Right lobe of liver (tissue), 4 donors: ENCODE measurements around the gene GTF2I.

Experiments
- CTCF ChIP-seq, 4 donors: fragments of 200-600 bp in 3 of 4; fragments of 450-650 bp in 1 of 4; IDR thresholded peaks; one replicate each; pipeline versions ENCODE4 v1.5.1 to v1.8.0; 2016 to 2022; ENCODE audit warnings: antibody characterized with exemption in 4 of 4, mild to moderate bottlenecking in 2 of 4
- POLR2A ChIP-seq: fragments of 450-650 bp; IDR thresholded peaks from one replicate; pipeline ENCODE4 v1.6.1; 2017; ENCODE audit warnings: antibody characterized with exemption, mild to moderate bottlenecking
- donor health status: DM: no; HTN: no; CAD: no.
- donor health status: DM: no; HTN: no; CAD: no.
- donor health status: DM: no; HTN: yes; CAD: no.

- no peak for TF ChIP-seq CTCF (IDR thresholded peaks at IDR 0.05)
- no peak for TF ChIP-seq POLR2A
Measured at GRCh38 chr7:74671602-74672001, 14.1 kb downstream of the GTF2I start.
